HG03135 (cell line): ENCODE results near the gene KRT38.

Experiments used
- ATAC-seq: cut with Tn5 transposase; IDR thresholded peaks from one replicate; pipeline ENCODE4 v1.9.1; 2021; ENCODE audit warnings: mild to moderate bottlenecking, moderate library complexity; ENCODE audit not compliant: unreplicated experiment

The KRT38 gene

DNA sequence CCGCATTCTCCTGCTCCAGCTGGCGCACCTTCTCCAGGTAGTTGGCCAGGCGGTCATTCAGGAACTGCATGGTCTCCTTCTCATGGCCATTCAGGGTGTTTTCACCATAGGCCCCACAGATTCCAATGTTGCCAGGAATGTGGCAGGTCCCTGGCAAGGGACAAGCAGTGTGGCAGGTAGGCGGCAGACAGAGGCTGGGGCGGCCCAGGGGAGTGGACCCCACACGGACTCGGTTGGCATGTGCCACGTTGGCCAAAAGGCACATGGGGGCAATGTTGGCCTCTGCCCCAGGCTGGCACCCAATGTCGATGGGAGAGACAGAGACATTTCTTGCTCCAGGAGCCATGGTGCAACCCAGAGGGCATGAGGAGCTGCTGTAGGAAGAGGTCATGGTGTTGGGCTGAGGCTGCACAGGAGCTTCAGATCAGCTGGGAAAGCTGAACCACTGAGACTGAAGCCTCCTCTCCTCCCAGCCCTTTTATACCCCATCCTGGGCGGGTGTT, at the start of gene KRT38:
TSS of gene KRT38 (minus strand) at position 453 of the 503 bp plus-strand sequence. CDS start at position 391, 62 bp downstream.
- no peak for ATAC-seq

GRCh38 chr17:41489531-41489930, 48.7 kb upstream of the KRT38 start, which contains the start of gene KRT36:
TSS of gene KRT36 (minus strand) at chr17:41489910. CDS start at chr17:41489864, 46 bp downstream.
- no peak for ATAC-seq

GRCh38 chr17:41486809-41487530, 46.2 kb upstream of the KRT38 start:
- no peak for ATAC-seq

DNA sequence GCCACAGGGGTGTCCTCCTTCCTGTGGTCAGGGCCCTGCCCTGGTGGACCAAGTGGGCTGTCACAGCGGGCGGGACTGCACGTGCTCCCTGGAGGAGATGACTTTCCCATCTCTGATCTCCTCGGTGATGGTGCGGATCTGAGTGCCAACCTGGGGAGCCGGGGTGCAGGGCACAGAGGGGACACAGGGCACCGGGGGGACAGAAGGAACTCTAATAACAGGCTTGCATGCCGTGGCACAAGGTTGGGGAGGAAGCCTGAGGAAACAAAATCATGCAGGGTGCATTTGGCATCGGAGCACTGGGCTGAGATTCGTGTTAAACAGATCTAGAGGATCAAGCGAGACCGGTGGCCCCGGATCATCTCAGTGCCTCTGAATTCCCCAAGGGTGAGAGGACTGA, 45.5 kb upstream of the KRT38 start:
- no peak for ATAC-seq

DNA sequence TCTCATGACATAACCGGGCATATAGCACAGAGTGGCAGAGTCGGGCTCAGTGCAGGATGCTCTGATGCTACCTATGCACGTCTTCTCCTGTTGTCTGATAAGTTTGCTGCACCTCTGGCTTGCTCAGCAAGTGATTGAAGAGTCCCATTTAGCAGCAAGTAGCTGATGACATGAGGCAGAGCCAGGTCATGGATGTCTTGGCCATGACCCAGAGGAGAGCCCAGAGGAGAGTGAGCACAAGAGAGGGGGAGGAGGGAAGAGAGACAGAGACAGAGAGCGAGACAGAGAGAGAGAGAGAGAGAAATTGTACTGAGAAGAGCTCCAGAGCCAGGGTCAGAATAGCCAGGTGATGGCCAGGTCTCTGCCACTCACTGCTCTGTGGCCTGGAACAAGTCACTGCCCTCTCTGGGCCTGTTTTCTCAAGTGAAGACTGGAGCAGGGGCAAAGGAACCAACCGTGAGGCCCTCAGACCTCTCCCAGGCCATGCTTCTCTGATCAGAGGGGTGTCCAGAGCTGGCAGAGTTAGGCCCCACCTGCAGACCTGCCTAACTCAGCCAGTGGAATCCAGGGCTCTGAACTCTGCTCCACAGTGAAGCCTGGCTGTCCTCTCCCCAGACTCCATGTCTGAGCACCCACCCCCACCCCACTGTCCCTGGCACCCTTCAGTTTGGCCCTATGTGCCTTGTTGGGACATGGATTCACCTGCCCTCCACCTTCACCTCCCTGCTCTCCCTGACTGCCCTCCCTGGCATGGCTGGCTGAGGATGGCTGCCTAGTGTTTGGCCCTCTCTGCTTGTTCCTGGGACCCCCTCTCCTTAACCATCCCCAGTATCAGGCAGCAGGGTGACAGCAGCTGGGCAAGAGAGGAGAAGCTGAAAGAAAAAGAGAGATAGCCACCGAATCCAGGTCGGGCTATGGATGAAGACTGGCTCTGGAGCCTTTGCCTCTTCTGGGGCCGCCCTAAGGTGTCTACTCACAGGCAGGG, 44.4 kb upstream of the KRT38 start:
- ATAC-seq = no peak

DNA sequence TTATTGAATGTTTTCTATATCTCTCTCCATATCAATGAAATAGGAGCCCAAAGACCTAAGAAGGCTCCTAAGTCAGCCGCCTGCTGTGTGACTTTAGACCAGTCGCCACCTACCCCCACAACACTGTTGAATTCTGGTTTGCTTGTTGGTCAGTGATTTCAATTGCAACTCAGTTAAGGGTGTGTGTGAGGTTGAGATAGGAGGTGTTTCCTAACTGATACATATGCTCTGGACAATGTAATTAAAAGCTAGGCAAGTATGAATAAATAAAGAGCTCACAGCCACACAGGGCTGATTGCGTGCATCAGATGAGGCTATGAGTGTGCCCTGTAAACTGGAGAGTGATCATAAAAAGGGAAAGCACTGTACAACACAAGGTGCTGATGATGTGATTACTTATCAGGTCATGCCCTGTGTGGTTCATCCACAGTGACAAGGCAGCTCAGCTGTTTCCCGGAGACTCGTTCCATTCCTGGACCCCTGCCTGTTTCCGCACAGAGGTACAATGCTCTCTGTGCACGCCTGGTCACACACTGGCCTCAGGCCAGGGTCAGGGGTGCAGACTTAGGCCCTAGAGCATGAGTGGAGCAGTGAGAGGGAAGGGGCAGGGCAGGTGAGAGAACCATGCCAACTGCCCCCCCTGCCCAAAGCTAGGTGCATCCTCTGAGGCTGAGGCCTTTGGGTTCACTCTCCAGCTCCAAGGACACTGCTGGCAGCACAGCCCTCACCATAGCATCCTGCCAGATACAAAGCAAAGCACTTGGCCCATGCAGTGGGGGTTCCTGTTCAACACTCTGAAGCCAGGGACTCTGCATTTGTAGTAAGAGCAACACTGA, 43.4 kb upstream of the KRT38 start:
- ATAC-seq = no peak

DNA sequence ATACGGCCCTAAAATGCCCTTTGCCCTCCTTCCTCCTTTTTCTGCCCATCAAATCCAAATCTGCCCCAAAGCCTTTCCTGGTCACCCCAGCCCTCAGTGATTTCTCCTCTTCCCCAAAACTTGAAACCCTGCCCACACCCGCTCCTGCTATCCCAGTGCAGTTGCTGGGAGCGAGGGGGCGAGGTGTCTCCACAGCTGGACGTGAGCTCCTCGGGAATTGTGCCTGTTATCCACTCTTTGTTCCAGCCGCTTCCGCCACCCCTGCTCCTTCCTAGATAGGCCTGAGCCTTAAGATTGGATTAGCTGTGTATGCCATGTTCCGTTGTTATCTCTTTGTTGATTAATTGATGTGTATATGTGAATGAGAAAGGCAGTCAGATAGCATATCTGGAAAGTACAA, 42.7 kb upstream of the KRT38 start:
- no peak for ATAC-seq

DNA sequence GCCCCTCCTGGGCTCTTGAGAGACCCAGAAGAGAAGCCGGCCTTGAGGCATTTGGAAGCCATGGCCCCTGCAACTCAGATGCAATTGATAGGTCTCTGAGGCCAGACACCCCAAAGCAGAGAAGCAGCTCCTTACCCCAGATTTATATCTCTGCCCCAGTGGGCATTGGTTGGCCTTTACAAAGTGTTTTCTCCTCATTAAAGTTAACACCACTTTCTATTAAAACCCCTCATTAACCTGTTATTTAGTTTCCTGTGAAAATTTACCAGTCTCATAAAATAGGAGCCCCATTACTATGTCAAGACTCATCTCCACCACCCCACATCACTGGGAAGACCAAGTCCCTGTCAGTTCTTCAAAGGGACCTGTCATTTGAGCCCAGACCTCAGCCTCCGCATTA, 40.3 kb upstream of the KRT38 start, which contains the start of gene KRT35:
TSS of gene KRT35 (minus strand) at position 116 of the 400 bp plus-strand sequence. CDS start at position 62, 54 bp downstream.
- no peak for ATAC-seq

GRCh38 chr17:41480581-41480980, 39.8 kb upstream of the KRT38 start:
- ATAC-seq = no peak

GRCh38 chr17:41480136-41480535, 39.4 kb upstream of the KRT38 start:
- no peak for ATAC-seq

DNA sequence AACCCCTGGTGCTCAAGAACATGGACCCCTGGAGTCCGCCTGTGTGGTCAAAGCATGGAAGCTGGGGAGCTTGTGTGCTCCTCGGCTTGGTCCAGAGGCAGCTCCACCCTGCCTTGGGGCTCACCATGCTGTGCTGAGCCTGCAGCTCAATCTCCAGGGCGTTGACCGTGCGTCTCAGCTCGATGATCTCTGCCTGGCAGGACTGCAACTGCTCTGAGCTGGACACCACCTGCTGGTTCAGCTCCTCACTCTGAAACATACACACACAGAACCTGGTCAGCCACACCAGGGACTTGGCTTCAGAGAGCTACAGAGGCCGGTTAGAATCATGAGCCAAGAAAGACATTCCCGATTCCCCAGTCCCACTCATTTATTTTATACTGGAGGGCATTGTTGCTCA, 37.5 kb upstream of the KRT38 start:
- ATAC-seq = no peak

GRCh38 chr17:41476866-41477815, 36.4 kb upstream of the KRT38 start:
- ATAC-seq = no peak

DNA sequence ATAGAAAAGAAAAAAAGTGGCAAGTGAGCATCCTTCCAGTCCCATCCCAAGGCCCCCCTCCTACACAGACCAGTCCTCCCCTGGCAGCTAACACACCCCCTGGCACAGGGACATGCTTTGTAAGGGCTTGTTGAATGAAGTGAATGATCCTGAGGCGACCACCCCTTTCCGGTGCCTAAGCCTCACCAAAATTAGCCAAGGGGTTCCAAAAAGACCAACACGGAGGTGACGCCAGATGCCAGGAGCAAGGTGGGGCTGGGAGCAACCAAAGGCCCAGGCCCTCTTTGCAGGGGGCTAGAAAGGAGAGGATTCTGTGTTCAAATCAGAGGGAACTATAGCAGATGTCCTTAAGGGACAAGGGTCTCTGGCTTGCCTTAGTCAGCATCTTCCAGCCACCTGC, 34.6 kb upstream of the KRT38 start:
- no peak for ATAC-seq

GRCh38 chr17:41474863-41475262, 34.1 kb upstream of the KRT38 start:
- ATAC-seq = no peak

- ATAC-seq = no peak
Measured at GRCh38 chr17:41468346-41468745, 27.6 kb upstream of the KRT38 start.

GRCh38 chr17:41467561-41467960, 26.8 kb upstream of the KRT38 start:
- ATAC-seq = no peak

- no peak for ATAC-seq
Measured at GRCh38 chr17:41466988-41467387, 26.2 kb upstream of the KRT38 start, which contains the start of gene KRT32. TSS of gene KRT32 (minus strand) at chr17:41467386. CDS start at chr17:41467325, 61 bp downstream.

- no peak for ATAC-seq
Measured at GRCh38 chr17:41464682-41465081, 23.9 kb upstream of the KRT38 start.

GRCh38 chr17:41464173-41464572, 23.4 kb upstream of the KRT38 start:
- no peak for ATAC-seq
